Lung (tissue), 12 donors: ENCODE data around the gene IL1RAP. TPM values are rescaled to one million over a fixed set of nuclear protein-coding genes. Genes with fewer than 3 reads are reported as not detected.

Source experiments
- ATAC-seq: fragments of 200-7000 bp; cut with Tn5 transposase; one replicate; pipeline ENCODE4 v1.9.1; 2020; ENCODE audit warnings: moderate number of reproducible peaks; ENCODE audit not compliant: insufficient read depth, low FRiP score
- DNase-seq, 3 donors: peaks; one replicate each; pipeline ENCODE4 v3.0.0-alpha.2; 2013 to 2017
- H3K27ac ChIP-seq, 2 donors: one replicate each; pipeline ENCODE4 v1.5.1; 2013; ENCODE audit warnings: mild to moderate bottlenecking in 2 of 2, moderate library complexity in 2 of 2, control low read depth in 1 of 2, inconsistent platforms in 1 of 2, low read depth in 1 of 2, low read length in 1 of 2
- H3K27me3 ChIP-seq, 3 donors: one replicate each; pipeline ENCODE4 v1.5.1; 2013; ENCODE audit warnings: low read length in 2 of 3; ENCODE audit not compliant: control insufficient read depth in 3 of 3, insufficient read depth in 3 of 3
- H3K36me3 ChIP-seq, 4 donors: one replicate each; pipeline ENCODE4 v1.5.1; 2013; ENCODE audit warnings: low read length in 4 of 4, mild to moderate bottlenecking in 1 of 4, moderate library complexity in 1 of 4; ENCODE audit not compliant: control insufficient read depth in 4 of 4, insufficient read depth in 4 of 4
- H3K4me1 ChIP-seq, 5 donors: one replicate each; pipeline ENCODE4 v1.5.1; 2013; ENCODE audit warnings: low read length in 5 of 5, mild to moderate bottlenecking in 2 of 5, moderate library complexity in 1 of 5; ENCODE audit not compliant: control insufficient read depth in 5 of 5, insufficient read depth in 5 of 5
- H3K4me3 ChIP-seq: one replicate; pipeline ENCODE4 v1.5.1; 2013; ENCODE audit warnings: mild to moderate bottlenecking, control low read depth, moderate library complexity
- H3K9ac ChIP-seq, 2 donors: one replicate each; pipeline ENCODE4 v1.5.1; 2013; ENCODE audit warnings: low read length in 2 of 2, control low read depth in 1 of 2; ENCODE audit not compliant: insufficient read depth in 1 of 2
- H3K9me3 ChIP-seq, 4 donors: one replicate each; pipeline ENCODE4 v1.5.1; 2013; ENCODE audit warnings: low read length in 3 of 4, mild to moderate bottlenecking in 1 of 4, moderate library complexity in 1 of 4; ENCODE audit not compliant: control insufficient read depth in 4 of 4, insufficient read depth in 3 of 4
- WGBS, 2 donors: extraction: QIAGEN DNeasy Blood & Tissue Kit; methylation state at CpG; one replicate each; pipeline ENCODE4 v1.1.7; 2013; 5-methylcytosine and 5-hydroxymethylcytosine counted together
- polyA plus RNA-seq, 2 donors: library from polyadenylated mRNA; stranded (reverse); fragments of 200-250 nt; gene quantifications; one replicate each; pipeline ENCODE4 v1.2.1, GENCODE V29; 2013
- total RNA-seq, 2 donors: library from RNA; depleted of rRNA in 1 of 2; stranded (reverse); fragments of >200 nt in 1 of 2; gene quantifications; one replicate each; pipeline ENCODE4 v1.2.1, GENCODE V29; 2014 to 2021
- TF ChIP-seq, protein P1 (sequence below): IDR thresholded peaks from 2 replicates; pipeline ENCODE4 v1.5.1; 2012; ENCODE audit warnings: mild to moderate bottlenecking; ENCODE audit errors: control extremely low read depth, extremely low read depth
- donor health status: control.
- donor health status: control.
- donor health status: Bipolar disorder and iron deficiency.
- donor health status: healthy.
- donor health status: DM: yes; HTN: yes; CAD: no.

IL1RAP gene
- total and polyA plus RNA-seq, 4 donors, result 3.2 to 34.2 (median 26.8) TPM

DNA sequence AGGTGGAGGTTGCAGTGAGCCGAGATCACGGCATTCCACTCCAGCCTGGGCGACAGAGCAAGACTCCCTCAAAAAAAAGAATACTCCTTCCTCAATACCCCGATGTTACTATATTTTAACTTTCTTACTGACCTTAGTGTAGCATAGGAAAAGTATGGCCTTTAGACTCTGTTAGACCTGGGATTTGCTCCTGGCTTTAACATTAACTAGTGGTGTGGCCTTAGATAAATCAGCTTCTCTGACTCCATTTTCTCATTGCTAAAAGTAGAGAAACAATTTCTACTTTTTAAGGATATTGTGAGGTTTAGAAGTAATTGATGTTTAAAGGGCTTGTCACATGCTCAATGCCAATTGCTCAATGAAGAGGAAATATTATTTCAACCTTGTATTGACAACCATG lies 7.6 kb upstream of the IL1RAP start:
- Histone ChIP-seq H3K9ac (no peak overlapping the region), H3K27me3 (no peaks in the 10 kb centered on the region), H3K36me3 (no peaks in the 10 kb centered on the region), H3K4me3 (no peak overlapping the region), H3K27ac (no peak overlapping the region), H3K9me3 (no peaks in the 10 kb centered on the region), H3K4me1 (peaks cover 0 to 9% (median 0%) of the 10 kb centered on the region in 5 donors)
- ATAC-seq (no peak), DNase-seq (no peak)
- TF ChIP-seq, protein P1, sequence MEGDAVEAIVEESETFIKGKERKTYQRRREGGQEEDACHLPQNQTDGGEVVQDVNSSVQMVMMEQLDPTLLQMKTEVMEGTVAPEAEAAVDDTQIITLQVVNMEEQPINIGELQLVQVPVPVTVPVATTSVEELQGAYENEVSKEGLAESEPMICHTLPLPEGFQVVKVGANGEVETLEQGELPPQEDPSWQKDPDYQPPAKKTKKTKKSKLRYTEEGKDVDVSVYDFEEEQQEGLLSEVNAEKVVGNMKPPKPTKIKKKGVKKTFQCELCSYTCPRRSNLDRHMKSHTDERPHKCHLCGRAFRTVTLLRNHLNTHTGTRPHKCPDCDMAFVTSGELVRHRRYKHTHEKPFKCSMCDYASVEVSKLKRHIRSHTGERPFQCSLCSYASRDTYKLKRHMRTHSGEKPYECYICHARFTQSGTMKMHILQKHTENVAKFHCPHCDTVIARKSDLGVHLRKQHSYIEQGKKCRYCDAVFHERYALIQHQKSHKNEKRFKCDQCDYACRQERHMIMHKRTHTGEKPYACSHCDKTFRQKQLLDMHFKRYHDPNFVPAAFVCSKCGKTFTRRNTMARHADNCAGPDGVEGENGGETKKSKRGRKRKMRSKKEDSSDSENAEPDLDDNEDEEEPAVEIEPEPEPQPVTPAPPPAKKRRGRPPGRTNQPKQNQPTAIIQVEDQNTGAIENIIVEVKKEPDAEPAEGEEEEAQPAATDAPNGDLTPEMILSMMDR, result no peak
- WGBS, 2 donors, result 95 to 96% methylated on average over 4 of the region's 4 CpGs

DNA sequence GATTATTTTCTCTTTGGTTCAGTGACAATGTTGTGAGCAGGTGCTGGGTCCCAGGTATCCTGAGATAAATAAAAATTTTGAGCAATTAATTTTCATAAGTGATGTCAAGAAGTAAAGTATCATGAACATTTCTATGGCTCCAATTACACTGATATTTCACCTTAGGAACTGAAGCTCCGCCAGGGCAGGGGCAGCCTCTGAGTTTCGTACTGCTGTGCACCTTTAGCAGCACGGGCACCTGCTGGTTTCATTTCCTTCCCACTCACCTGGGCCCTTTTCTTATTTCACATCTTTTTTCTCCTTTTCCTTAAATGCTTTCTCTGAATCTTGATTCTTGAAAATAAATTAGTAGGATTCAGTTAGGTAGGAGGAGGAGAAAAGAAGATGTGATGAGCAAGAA lies 1.2 kb upstream of the IL1RAP start:
- H3K4me1 ChIP-seq, result peaks cover 0 to 18% (median 3%) of the 10 kb centered on the region in 5 donors
- DNase-seq, result no peak
- no peaks in the 10 kb centered on the region for H3K36me3 ChIP-seq
- H3K9ac ChIP-seq, result no peak overlapping the region
- TF ChIP-seq, protein P1, result no peak
- peak overlapping the region in 1 of 2 donors; percentile 12 for H3K27ac ChIP-seq
- no peaks in the 10 kb centered on the region for H3K27me3 ChIP-seq
- no peak for ATAC-seq
- no peaks in the 10 kb centered on the region for H3K9me3 ChIP-seq
- WGBS, 2 donors, result 90 to 93% methylated on average over 3 of the region's 3 CpGs
- H3K4me3 ChIP-seq, result no peak overlapping the region

DNA sequence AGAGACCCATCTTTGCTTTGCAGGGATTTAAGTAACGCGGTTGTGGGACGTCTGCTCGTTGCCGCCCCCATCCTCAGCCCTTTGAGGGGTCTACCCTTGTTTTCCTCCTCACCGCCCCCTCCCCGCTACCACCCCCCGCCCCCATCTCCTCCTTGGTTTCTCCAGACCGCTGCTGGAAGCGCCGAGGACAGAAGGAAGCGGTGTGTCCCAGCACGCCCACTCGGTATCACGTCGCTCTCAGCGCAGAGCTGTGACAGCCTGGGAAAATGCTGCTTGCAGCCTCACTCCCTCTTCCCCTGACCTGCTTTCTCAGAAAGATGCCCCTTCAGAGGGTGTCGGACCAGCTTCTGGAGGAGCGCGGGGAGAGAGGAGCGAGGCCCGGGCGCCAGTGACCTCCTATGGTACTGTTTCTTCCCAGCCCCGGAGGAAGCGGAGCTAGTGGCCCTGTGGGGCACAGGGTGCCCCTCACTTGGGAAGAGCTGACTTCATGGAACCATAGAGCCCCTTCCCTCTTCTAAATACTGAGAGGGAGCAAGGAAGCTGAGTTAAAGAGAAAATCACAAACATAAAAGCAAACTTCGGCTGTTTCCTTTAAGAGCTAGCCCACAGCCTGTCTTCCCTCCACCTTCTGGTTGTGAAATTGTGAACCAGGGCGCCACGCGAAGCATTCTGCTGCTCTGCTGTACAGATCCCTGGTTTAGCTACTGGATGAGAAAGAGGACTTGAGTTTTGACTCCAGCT lies 698 bp downstream of the IL1RAP start:
- H3K27me3 ChIP-seq, result no peaks in the 10 kb centered on the region
- H3K36me3 ChIP-seq, result peaks cover 0 to 3% (median 0%) of the 10 kb centered on the region in 4 donors
- H3K4me3 ChIP-seq, result peak overlapping the region; percentile 56
- peaks cover 0 to 2% (median 0%) of the 10 kb centered on the region in 4 donors for H3K9me3 ChIP-seq
- peaks cover 0 to 18% (median 7%) of the 10 kb centered on the region in 5 donors for H3K4me1 ChIP-seq
- peak overlapping the region; percentile 41 to 91 for H3K9ac ChIP-seq
- DNase-seq (peak; percentile 43 to 75 (median 74)), ATAC-seq (peak; percentile 31)
- H3K27ac ChIP-seq, result peak overlapping the region; percentile 87 to 91
- TF ChIP-seq, protein P1, result no peak
- WGBS, 2 donors, result 0 to 1% methylated on average over 28 to 29 of the region's 29 CpGs
